ENCODE results near the gene MAP2K7. TPM values are rescaled to one million over a fixed set of nuclear protein-coding genes. Genes with fewer than 3 reads are reported as not detected.
"Not testable (repeated sequence)": the region's sequence is repeated elsewhere in the genome, so short reads cannot be mapped to it uniquely, and the experiment has no call there.

The MAP2K7 gene
- total RNA-seq, 1 donor from 2014 or later = 26.7 TPM

- no peak for DNase-seq (ENCODE audit: low spot score)
Observed at GRCh38 chr19:7883105-7883504, 20.6 kb upstream of the MAP2K7 start.

- DNase-seq (ENCODE audit: low spot score) = no peak
Observed at GRCh38 chr19:7883796-7884570, 19.7 kb upstream of the MAP2K7 start.

- no peak for DNase-seq (ENCODE audit: low spot score)
Observed at GRCh38 chr19:7885818-7886217, 17.9 kb upstream of the MAP2K7 start.

GRCh38 chr19:7887408-7888144 lies 16.1 kb upstream of the MAP2K7 start:
- DNase-seq (ENCODE audit: low spot score) = no peak

GRCh38 chr19:7888145-7888825 lies 15.4 kb upstream of the MAP2K7 start, which contains the start of gene LRRC8E:
TSS of gene LRRC8E (plus strand) at chr19:7888510. CDS start at chr19:7895604, 7,094 bp downstream.
- no peak for DNase-seq (ENCODE audit: low spot score)

- no peak for DNase-seq (ENCODE audit: low spot score)
Observed at GRCh38 chr19:7888826-7889217, 14.9 kb upstream of the MAP2K7 start.

GRCh38 chr19:7893362-7894101 lies 10.1 kb upstream of the MAP2K7 start:
- DNase-seq (ENCODE audit: low spot score) = not testable (repeated sequence)

- DNase-seq (ENCODE audit: low spot score) = no peak
Observed at GRCh38 chr19:7894612-7895309, 8.9 kb upstream of the MAP2K7 start.

GRCh38 chr19:7895565-7895964 lies 8.1 kb upstream of the MAP2K7 start:
- DNase-seq (ENCODE audit: low spot score) = no peak

- DNase-seq (ENCODE audit: low spot score) = no peak
Observed at GRCh38 chr19:7897292-7897691, 6.4 kb upstream of the MAP2K7 start.

GRCh38 chr19:7898967-7899366 lies 4.7 kb upstream of the MAP2K7 start:
- DNase-seq (ENCODE audit: low spot score) = no peak

GRCh38 chr19:7899751-7900378 lies 3.8 kb upstream of the MAP2K7 start:
- DNase-seq (ENCODE audit: low spot score) = no peak

GRCh38 chr19:7900401-7900870 lies 3.2 kb upstream of the MAP2K7 start:
- no peak for DNase-seq (ENCODE audit: low spot score)

GRCh38 chr19:7900931-7901330 lies 2.7 kb upstream of the MAP2K7 start:
- no peak for DNase-seq (ENCODE audit: low spot score)

GRCh38 chr19:7901337-7901736 lies 2.3 kb upstream of the MAP2K7 start:
- no peak for DNase-seq (ENCODE audit: low spot score)

GRCh38 chr19:7902796-7903243 lies 857 bp upstream of the MAP2K7 start:
- no peak for DNase-seq (ENCODE audit: low spot score)

- DNase-seq (ENCODE audit: low spot score) = no peak
Observed at GRCh38 chr19:7904074-7905020, 670 bp downstream of the MAP2K7 start.

GRCh38 chr19:7905268-7905667 lies 1.6 kb downstream of the MAP2K7 start:
- no peak for DNase-seq (ENCODE audit: low spot score)

- DNase-seq (ENCODE audit: low spot score) = no peak
Observed at GRCh38 chr19:7905859-7906258, 2.2 kb downstream of the MAP2K7 start.

Measured in mesenteric fat pad (tissue), 1 donor.